Measurements from ENCODE around the gene SUN1. TPM values are rescaled to one million over a fixed set of nuclear protein-coding genes. Genes with fewer than 3 reads are reported as not detected.

The SUN1 gene
- total and polyA plus RNA-seq, 12 donors: 69.2 to 211 (median 183) TPM

DNA sequence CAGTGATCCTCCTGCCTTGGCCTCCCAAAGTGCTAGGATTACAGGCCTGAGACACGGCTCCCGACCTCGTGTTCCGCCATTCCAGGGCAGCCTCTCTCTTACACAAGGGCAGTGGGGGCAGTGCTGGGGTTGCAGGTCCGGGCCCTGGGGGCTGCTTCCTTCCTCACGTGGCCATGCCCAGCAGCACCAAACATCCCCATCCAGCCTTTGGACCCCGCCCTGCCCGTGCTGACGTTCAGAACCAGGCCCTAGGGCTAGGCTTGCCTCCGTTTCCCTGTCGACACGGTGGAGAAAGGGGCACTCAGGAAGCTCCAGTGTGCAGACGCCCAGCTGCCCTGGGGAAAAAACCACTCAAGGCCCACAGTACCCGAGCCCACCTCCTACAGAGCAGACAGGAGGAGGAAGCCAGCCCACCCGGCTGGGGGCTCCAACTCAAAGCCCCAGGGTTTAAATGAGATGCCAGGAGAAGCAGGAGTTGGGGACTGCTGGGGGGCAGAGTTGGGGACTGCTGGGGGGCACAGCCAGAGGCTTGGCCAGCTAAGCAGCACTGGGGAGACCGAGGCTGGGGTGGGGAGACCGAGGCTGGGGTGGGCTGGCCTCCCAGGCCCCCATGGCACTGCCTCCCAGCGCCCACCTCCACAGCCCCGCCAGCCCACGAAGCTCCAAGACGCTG lies 86.3 kb downstream of the SUN1 start:
- H3K27me3 ChIP-seq: peaks cover 0 to 13% (median 0%) of the 10 kb centered on the region in 7 donors
- H3K4me3 ChIP-seq: no peak overlapping the region

DNA sequence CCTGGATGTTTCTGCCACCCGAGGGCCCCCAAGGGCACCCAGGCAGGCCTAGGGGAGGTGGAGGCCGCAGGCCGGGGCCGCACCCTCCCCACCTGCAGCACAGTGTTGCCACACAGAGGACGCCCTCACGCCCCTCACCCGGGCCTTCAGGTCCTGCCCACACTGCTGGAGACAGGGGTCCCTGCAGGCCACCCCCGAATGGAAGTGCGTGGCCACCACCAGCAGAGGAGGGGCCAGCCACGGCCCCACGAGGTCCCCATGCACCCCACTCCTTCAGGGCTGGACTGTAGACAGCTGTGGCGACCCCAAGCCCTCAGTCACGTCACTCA lies 86.8 kb downstream of the SUN1 start:
- peaks cover 0 to 13% (median 0%) of the 10 kb centered on the region in 7 donors for H3K27me3 ChIP-seq
- no peak overlapping the region for H3K4me3 ChIP-seq
- DNase-seq (no peak), ATAC-seq (no peak)
- H3K27ac ChIP-seq: no peak overlapping the region
- H3K36me3 ChIP-seq: no peaks in the 10 kb centered on the region
- WGBS, 2 donors: 87 to 90% methylated on average over 11 to 13 of the region's 13 CpGs
- intact Hi-C loops (cut with DNase I): no loop called here
- no peaks in the 10 kb centered on the region for H3K9me3 ChIP-seq
- TF ChIP-seq, protein P1, sequence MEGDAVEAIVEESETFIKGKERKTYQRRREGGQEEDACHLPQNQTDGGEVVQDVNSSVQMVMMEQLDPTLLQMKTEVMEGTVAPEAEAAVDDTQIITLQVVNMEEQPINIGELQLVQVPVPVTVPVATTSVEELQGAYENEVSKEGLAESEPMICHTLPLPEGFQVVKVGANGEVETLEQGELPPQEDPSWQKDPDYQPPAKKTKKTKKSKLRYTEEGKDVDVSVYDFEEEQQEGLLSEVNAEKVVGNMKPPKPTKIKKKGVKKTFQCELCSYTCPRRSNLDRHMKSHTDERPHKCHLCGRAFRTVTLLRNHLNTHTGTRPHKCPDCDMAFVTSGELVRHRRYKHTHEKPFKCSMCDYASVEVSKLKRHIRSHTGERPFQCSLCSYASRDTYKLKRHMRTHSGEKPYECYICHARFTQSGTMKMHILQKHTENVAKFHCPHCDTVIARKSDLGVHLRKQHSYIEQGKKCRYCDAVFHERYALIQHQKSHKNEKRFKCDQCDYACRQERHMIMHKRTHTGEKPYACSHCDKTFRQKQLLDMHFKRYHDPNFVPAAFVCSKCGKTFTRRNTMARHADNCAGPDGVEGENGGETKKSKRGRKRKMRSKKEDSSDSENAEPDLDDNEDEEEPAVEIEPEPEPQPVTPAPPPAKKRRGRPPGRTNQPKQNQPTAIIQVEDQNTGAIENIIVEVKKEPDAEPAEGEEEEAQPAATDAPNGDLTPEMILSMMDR (IDR thresholded peaks at IDR 0.05): no peak
- peaks cover 0 to 24% (median 8%) of the 10 kb centered on the region in 9 donors for H3K4me1 ChIP-seq

More for the DNA sequence above, 86.3 kb downstream of the SUN1 start:
- 79 to 88% methylated on average over 21 of the region's 21 CpGs for WGBS, 2 donors
- H3K9me3 ChIP-seq: no peaks in the 10 kb centered on the region
- TF ChIP-seq, protein P1 (IDR thresholded peaks at IDR 0.05): no peak
- H3K4me1 ChIP-seq: peaks cover 0 to 22% (median 8%) of the 10 kb centered on the region in 9 donors
- DNase-seq (no peak), ATAC-seq (no peak)
- H3K27ac ChIP-seq: no peak overlapping the region
- intact Hi-C loops (cut with DNase I): no loop called here
- H3K36me3 ChIP-seq: no peaks in the 10 kb centered on the region

DNA sequence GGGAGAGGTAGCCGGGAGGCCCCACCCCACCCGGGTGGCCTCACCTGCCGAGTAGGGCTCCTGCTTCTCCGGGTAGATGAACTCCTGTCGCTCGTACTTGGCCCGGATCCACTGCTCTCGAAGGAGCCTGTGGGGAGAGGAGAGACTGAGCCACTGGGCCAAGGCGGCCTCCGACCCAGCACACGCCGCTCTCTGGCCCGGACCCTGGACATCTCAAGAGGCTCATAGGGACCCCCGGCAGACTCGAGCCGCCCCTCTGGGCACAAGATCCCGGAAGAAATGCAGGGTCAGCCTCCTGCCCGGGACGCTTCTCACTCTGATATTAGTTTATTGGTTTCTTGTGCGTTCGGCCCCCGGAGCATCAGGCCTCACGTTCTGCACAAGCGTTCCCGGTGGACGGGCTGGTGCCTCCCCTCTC lies 87.7 kb downstream of the SUN1 start:
- DNase-seq: no peak
- 81 to 88% methylated on average over 22 to 26 of the region's 26 CpGs for WGBS, 2 donors
- intact Hi-C loops (cut with DNase I): no loop called here

DNA sequence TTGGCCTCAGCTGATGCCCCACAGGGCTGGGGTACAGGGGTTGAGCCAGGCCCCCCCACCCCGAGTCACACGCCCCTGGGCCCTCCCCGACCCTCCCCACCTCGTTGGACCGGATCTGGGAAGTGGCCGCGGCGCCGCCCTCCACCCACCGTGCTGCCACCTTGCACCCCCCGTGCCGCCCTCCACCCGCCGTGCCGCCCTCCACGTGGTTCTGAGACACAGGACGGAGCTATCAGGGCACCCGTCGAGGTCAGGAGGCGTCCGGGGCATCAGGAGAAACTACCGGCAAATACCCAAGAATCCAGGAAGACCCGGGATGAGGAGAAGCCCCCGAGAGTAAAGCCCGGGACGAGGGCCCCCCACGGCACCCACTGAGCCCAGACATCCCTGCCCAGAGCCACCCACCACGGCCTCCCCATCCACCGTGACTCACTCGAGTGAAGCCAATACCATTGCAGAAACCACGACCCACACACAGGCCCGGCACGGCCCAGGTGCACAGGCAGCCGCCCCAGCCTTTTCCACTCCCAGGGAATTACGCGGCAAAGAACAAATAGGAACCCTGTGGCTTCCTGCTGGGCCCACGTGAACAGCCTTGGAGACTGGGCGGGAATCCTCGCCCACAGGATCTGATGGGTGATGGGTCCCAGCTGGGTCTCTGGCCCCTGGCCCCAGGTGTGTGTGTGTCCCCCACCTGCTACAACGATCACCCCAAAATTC lies 88.2 kb downstream of the SUN1 start:
- Histone ChIP-seq H3K4me3 (no peak overlapping the region), H3K4me1 (peaks cover 0 to 35% (median 9%) of the 10 kb centered on the region in 9 donors), H3K36me3 (no peaks in the 10 kb centered on the region), H3K9me3 (no peaks in the 10 kb centered on the region), H3K27me3 (peaks cover 0 to 13% (median 0%) of the 10 kb centered on the region in 7 donors), H3K27ac (no peak overlapping the region)
- WGBS, 2 donors: 82 to 89% methylated on average over 34 to 40 of the region's 40 CpGs
- DNase-seq (no peak), ATAC-seq (no peak)
- TF ChIP-seq, protein P1 (IDR thresholded peaks at IDR 0.05): no peak
- intact Hi-C loops (cut with DNase I): no loop called here

More for the DNA sequence above, 87.7 kb downstream of the SUN1 start:
- Histone ChIP-seq H3K4me1 (peaks cover 0 to 30% (median 8%) of the 10 kb centered on the region in 9 donors), H3K4me3 (no peak overlapping the region), H3K9me3 (no peaks in the 10 kb centered on the region), H3K27me3 (peaks cover 0 to 13% (median 0%) of the 10 kb centered on the region in 7 donors), H3K36me3 (no peaks in the 10 kb centered on the region), H3K27ac (no peak overlapping the region)
- TF ChIP-seq, protein P1 (IDR thresholded peaks at IDR 0.05): no peak
- ATAC-seq: no peak

All from heart right ventricle (tissue), 16 donors.